ENCODE measurements around the gene ELMO1. TPM values are rescaled to one million over a fixed set of nuclear protein-coding genes. Genes with fewer than 3 reads are reported as not detected.

Gene ELMO1
- total RNA-seq, 2 experiments from 2014 or later, result 65.2 to 67.7 TPM

GRCh38 chr7:36943591-36944435, 504.9 kb downstream of the ELMO1 start:
- ChIA-PET POLR2A (no interaction called here), CTCF (no interaction called here)

GRCh38 chr7:36942955-36943354, 505.7 kb downstream of the ELMO1 start:
- CTCF ChIA-PET, result interaction anchor here (0.5 kb wide), 1 partner anchor 184 kb away, joined by 3 read pairs; no protein-coding TSS in a partner anchor
- POLR2A ChIA-PET, result no interaction called here

GRCh38 chr7:36942541-36942940, 506.1 kb downstream of the ELMO1 start:
- ChIA-PET CTCF (interaction anchor here (0.5 kb wide), 1 partner anchor 183 kb away, joined by 3 read pairs; no protein-coding TSS in a partner anchor), POLR2A (no interaction called here)

- CTCF ChIA-PET, result no interaction called here
- POLR2A ChIA-PET, result no interaction called here
Observed at GRCh38 chr7:36942025-36942424, 506.6 kb downstream of the ELMO1 start.

- ChIA-PET CTCF (no interaction called here), POLR2A (no interaction called here)
Observed at GRCh38 chr7:36941359-36941758, 507.3 kb downstream of the ELMO1 start.

GRCh38 chr7:36939816-36940215, 508.8 kb downstream of the ELMO1 start:
- POLR2A ChIA-PET, result no interaction called here
- CTCF ChIA-PET, result no interaction called here

GRCh38 chr7:36937754-36938563, 510.7 kb downstream of the ELMO1 start:
- ChIA-PET CTCF (no interaction called here), POLR2A (no interaction called here)

GRCh38 chr7:36931892-36932291, 516.8 kb downstream of the ELMO1 start:
- CTCF ChIA-PET, result no interaction called here
- POLR2A ChIA-PET, result no interaction called here

GRCh38 chr7:36929791-36930190, 518.9 kb downstream of the ELMO1 start:
- CTCF ChIA-PET, result no interaction called here
- POLR2A ChIA-PET, result interaction anchor here (0.6 kb wide), 1 partner anchor 120 kb away, joined by 4 read pairs; no protein-coding TSS in a partner anchor

GRCh38 chr7:36928718-36929117, 519.9 kb downstream of the ELMO1 start:
- ChIA-PET CTCF (no interaction called here), POLR2A (no interaction called here)

GRCh38 chr7:36928311-36928710, 520.4 kb downstream of the ELMO1 start:
- ChIA-PET POLR2A (no interaction called here), CTCF (no interaction called here)

- ChIA-PET CTCF (interaction anchor here (0.6 kb wide), 1 partner anchor 11 kb away, joined by 3 read pairs; no protein-coding TSS in a partner anchor), POLR2A (no interaction called here)
Observed at GRCh38 chr7:36925691-36926090, 523.0 kb downstream of the ELMO1 start.

GRCh38 chr7:36925207-36925606, 523.5 kb downstream of the ELMO1 start:
- ChIA-PET POLR2A (no interaction called here), CTCF (interaction anchor here (0.6 kb wide), 1 partner anchor 11 kb away, joined by 3 read pairs; no protein-coding TSS in a partner anchor)

- CTCF ChIA-PET, result no interaction called here
- POLR2A ChIA-PET, result no interaction called here
Observed at GRCh38 chr7:36923943-36924436, 524.7 kb downstream of the ELMO1 start.

- CTCF ChIA-PET, result no interaction called here
Observed at GRCh38 chr7:36923185-36923584, 525.5 kb downstream of the ELMO1 start.

GRCh38 chr7:36920433-36920832, 528.2 kb downstream of the ELMO1 start:
- ChIA-PET POLR2A (no interaction called here), CTCF (no interaction called here)

More at GRCh38 chr7:36923185-36923584, 525.5 kb downstream of the ELMO1 start:
- POLR2A ChIA-PET, result no interaction called here

- POLR2A ChIA-PET, result no interaction called here
- CTCF ChIA-PET, result no interaction called here
Observed at GRCh38 chr7:36919738-36920137, 528.9 kb downstream of the ELMO1 start.

- POLR2A ChIA-PET, result no interaction called here
- CTCF ChIA-PET, result no interaction called here
Observed at GRCh38 chr7:36918591-36918990, 530.1 kb downstream of the ELMO1 start.

- POLR2A ChIA-PET, result no interaction called here
- CTCF ChIA-PET, result no interaction called here
Observed at GRCh38 chr7:36916619-36917018, 532.0 kb downstream of the ELMO1 start.

GRCh38 chr7:36916116-36916515, 532.5 kb downstream of the ELMO1 start:
- CTCF ChIA-PET, result no interaction called here
- POLR2A ChIA-PET, result no interaction called here

GRCh38 chr7:36911788-36912187, 536.9 kb downstream of the ELMO1 start:
- POLR2A ChIA-PET, result no interaction called here
- CTCF ChIA-PET, result no interaction called here

Measured in activated CD8-positive, alpha-beta memory T cell treated with anti-CD3 and anti-CD28 coated beads for 36 hours (primary cell).